Neural crest cell (in vitro differentiated cells): Measurements from ENCODE around the gene NFATC1. TPM values are rescaled to one million over a fixed set of nuclear protein-coding genes. Genes with fewer than 3 reads are reported as not detected.

Source experiments
- DNase-seq: peaks from one replicate; pipeline ENCODE4 v3.0.0; 2021; ENCODE audit warnings: low read depth, mixed read lengths, low spot score
- H3K27ac Mint-ChIP-seq: one replicate; pipeline ENCODE4 v1.8.0; 2021; ENCODE audit warnings: mild to moderate bottlenecking, mixed read lengths; ENCODE audit not compliant: unreplicated experiment
- H3K27me3 Mint-ChIP-seq: 2 replicates; pipeline ENCODE4 v1.8.0; 2021; ENCODE audit warnings: low read depth, mild to moderate bottlenecking, mixed read lengths
- H3K36me3 Mint-ChIP-seq: 2 replicates; pipeline ENCODE4 v1.8.0; 2021; ENCODE audit warnings: low read depth, mild to moderate bottlenecking, mixed read lengths
- H3K4me1 Mint-ChIP-seq: 2 replicates; pipeline ENCODE4 v1.8.0; 2021; ENCODE audit warnings: mixed read lengths
- H3K4me3 Mint-ChIP-seq: one replicate; pipeline ENCODE4 v1.8.0; 2021; ENCODE audit warnings: mild to moderate bottlenecking, mixed read lengths
- H3K9me3 Mint-ChIP-seq: 2 replicates; pipeline ENCODE4 v1.8.0; 2021; ENCODE audit warnings: mixed read lengths
- CTCF ChIP-seq: fragments of 200-600 bp; sonication (generic); conservative IDR thresholded peaks from 2 replicates; pipeline ENCODE4 v1.5.0; 2021; ENCODE audit warnings: antibody characterized with exemption, mild to moderate bottlenecking
- total RNA-seq: library from RNA; stranded (reverse); gene quantifications from 2 replicates; pipeline ENCODE4 v1.2.1, GENCODE V29; 2021

The NFATC1 gene
- total RNA-seq, 1 donor from 2014 or later: 2.4 TPM

- TF ChIP-seq CTCF: no peak
- no peak overlapping the region for H3K27ac Mint-ChIP-seq
- no peaks in the 10 kb centered on the region for H3K9me3 Mint-ChIP-seq
- H3K36me3 Mint-ChIP-seq: no peaks in the 10 kb centered on the region
- peak overlapping the region; percentile 84 for H3K4me3 Mint-ChIP-seq
- peaks cover 85% of the 10 kb centered on the region for H3K27me3 Mint-ChIP-seq
- no peak for DNase-seq
- peaks cover 6% of the 10 kb centered on the region for H3K4me1 Mint-ChIP-seq
Measured at GRCh38 chr18:79393181-79393634, 2.5 kb upstream of the NFATC1 start.

GRCh38 chr18:79393635-79394533, 1.8 kb upstream of the NFATC1 start:
- TF ChIP-seq CTCF: no peak
- Mint-ChIP-seq H3K27me3 (peaks cover 85% of the 10 kb centered on the region), H3K9me3 (no peaks in the 10 kb centered on the region), H3K4me3 (peak overlapping the region; percentile 84), H3K4me1 (peaks cover 8% of the 10 kb centered on the region), H3K27ac (no peak overlapping the region), H3K36me3 (no peaks in the 10 kb centered on the region)
- DNase-seq: no peak

GRCh38 chr18:79394534-79395307, 1.0 kb upstream of the NFATC1 start:
- Mint-ChIP-seq H3K4me3 (peak overlapping the region; percentile 77), H3K27ac (no peak overlapping the region), H3K4me1 (peaks cover 11% of the 10 kb centered on the region), H3K36me3 (no peaks in the 10 kb centered on the region), H3K27me3 (peaks cover 83% of the 10 kb centered on the region), H3K9me3 (no peaks in the 10 kb centered on the region)
- no peak for TF ChIP-seq CTCF
- DNase-seq: no peak

GRCh38 chr18:79395308-79395640, 456 bp upstream of the NFATC1 start:
- no peak for DNase-seq
- H3K4me1 Mint-ChIP-seq: peaks cover 11% of the 10 kb centered on the region
- peaks cover 79% of the 10 kb centered on the region for H3K27me3 Mint-ChIP-seq
- H3K36me3 Mint-ChIP-seq: no peaks in the 10 kb centered on the region
- peak overlapping the region; percentile 77 for H3K4me3 Mint-ChIP-seq
- TF ChIP-seq CTCF: no peak
- H3K27ac Mint-ChIP-seq: no peak overlapping the region
- no peaks in the 10 kb centered on the region for H3K9me3 Mint-ChIP-seq

- H3K9me3 Mint-ChIP-seq: no peaks in the 10 kb centered on the region
- H3K27ac Mint-ChIP-seq: no peak overlapping the region
- H3K4me3 Mint-ChIP-seq: peak overlapping the region; percentile 72
Measured at GRCh38 chr18:79396431-79397246, 909 bp downstream of the NFATC1 start.

More at GRCh38 chr18:79396431-79397246, 909 bp downstream of the NFATC1 start:
- no peak for DNase-seq
- TF ChIP-seq CTCF: no peak
- Mint-ChIP-seq H3K4me1 (peaks cover 16% of the 10 kb centered on the region), H3K36me3 (no peaks in the 10 kb centered on the region), H3K27me3 (peaks cover 73% of the 10 kb centered on the region)
